Ammon's horn (tissue), 1 donor: ENCODE data around the gene VTCN1.
"Not testable (repeated sequence)": the region's sequence is repeated elsewhere in the genome, so short reads cannot be mapped to it uniquely, and the experiment has no call there.

Experiments used
- DNase-seq: peaks from one replicate; pipeline ENCODE4 v3.0.0-alpha.2; 2016; ENCODE audit warnings: low spot score

VTCN1 gene

GRCh38 chr1:117123274-117123673, 87.5 kb downstream of the VTCN1 start:
- DNase-seq = no peak

- DNase-seq = no peak
Measured at GRCh38 chr1:117122330-117123025, 88.2 kb downstream of the VTCN1 start.

GRCh38 chr1:117121589-117122329, 89.0 kb downstream of the VTCN1 start, which contains the start of gene TRIM45:
TSS of gene TRIM45 (minus strand) at chr1:117121749. CDS start at chr1:117121201, 548 bp downstream.
- peak; percentile 98 for DNase-seq

- no peak for DNase-seq
Measured at GRCh38 chr1:117120774-117121588, 89.7 kb downstream of the VTCN1 start.

- DNase-seq = not testable (repeated sequence)
Measured at GRCh38 chr1:117119144-117119543, 91.6 kb downstream of the VTCN1 start.

GRCh38 chr1:117118137-117118536, 92.6 kb downstream of the VTCN1 start:
- no peak for DNase-seq

- DNase-seq = no peak
Measured at GRCh38 chr1:117117697-117118096, 93.0 kb downstream of the VTCN1 start.

DNA sequence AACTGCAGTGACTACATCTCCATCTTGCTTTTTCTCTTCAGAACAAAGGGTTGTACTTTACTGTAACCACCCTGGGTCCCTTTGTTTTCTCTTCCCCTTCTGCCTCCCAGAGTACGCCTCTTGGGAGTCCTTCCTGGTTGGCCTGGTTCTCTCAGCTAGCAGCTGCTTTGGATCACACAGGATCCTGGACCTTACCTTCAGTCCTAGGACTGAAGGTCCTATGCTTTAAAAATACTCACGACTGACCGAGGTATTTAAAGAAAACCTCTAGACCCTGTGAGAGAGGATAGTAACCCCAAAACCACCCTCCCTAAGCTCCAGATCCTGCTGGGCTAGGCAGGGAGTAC, 94.0 kb downstream of the VTCN1 start:
- DNase-seq = no peak

- DNase-seq = no peak
Measured at GRCh38 chr1:117116090-117116783, 94.5 kb downstream of the VTCN1 start.

GRCh38 chr1:117114877-117115276, 95.8 kb downstream of the VTCN1 start:
- DNase-seq = no peak

DNA sequence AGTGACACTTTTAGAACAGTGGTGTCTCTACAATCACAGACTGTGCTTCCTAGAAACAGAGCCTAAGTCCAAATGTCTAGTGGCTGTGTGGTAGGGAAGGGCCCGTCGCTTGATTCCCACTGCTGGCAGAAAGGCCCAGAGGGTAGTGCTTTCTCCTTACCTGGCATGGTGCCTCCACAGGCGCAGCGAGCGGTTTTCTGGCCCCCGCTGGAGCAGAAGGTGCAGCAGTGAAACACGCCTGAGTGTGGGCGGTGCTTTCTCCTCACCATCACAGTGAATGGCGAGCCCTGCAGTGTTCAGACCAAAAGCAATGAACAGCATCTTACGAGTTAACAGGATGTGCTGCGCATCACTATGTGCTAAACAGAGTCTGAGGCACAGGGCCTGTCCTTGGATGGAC, 97.5 kb downstream of the VTCN1 start:
- DNase-seq = peak; percentile 49

GRCh38 chr1:117112047-117112717, 98.5 kb downstream of the VTCN1 start:
- no peak for DNase-seq

DNA sequence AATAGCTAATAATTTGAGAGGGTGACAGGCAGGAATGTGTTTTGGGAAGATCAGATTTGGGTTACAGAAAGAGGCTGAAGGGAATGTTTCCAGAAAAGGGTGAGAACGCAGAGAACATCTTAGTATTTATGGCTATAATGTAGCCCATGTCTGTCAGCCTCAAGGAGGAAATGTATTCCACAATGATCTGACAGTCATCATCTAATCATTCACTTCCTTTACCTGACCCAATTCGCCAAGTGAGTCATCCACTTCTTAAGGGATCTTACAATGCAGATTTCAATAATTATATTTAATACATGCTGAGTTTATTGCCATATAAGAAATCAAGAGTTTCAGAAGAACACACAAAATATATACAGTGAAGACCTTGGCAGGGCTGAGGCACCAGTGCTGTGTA, 100.0 kb downstream of the VTCN1 start:
- DNase-seq = no peak

DNA sequence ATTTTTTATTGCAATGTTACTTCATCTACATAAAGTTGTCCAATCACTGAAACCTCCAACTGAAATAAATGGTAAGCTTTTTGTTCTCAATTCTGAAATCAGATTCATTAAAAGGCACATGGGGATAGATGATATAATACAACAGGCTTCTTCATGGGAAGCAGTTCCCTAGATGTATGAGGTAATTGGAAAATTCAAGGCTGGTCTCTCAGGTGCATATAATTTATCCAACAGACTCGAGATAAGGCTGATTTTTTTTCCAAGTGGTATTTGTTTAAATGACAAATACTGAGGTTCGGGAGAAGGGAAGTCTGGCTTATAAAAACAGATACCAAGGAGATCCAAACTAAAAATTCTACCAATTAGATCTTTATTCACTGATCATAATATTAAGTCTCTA, 103.4 kb downstream of the VTCN1 start:
- no peak for DNase-seq

DNA sequence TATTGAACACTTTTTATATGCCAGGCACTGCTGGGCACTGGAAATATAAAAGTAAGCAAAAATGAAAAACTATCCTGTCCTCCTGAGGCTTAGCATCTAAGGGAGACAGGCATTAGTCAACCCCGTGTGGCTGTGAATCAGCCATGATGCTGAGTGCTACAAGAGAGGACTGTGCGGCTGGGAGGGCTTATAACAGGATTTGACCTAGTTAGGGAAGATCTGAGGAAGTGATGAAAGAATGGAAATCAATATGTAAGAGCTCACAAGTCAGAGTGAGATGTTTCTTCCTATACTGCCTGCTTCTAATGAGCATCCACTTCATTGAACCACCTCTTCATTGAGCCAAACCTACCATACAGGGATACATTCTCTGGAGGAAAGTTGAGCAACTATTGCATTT, 104.2 kb downstream of the VTCN1 start:
- DNase-seq = no peak

GRCh38 chr1:117105722-117106121, 105.0 kb downstream of the VTCN1 start:
- no peak for DNase-seq

GRCh38 chr1:117104986-117105385, 105.7 kb downstream of the VTCN1 start:
- no peak for DNase-seq

DNA sequence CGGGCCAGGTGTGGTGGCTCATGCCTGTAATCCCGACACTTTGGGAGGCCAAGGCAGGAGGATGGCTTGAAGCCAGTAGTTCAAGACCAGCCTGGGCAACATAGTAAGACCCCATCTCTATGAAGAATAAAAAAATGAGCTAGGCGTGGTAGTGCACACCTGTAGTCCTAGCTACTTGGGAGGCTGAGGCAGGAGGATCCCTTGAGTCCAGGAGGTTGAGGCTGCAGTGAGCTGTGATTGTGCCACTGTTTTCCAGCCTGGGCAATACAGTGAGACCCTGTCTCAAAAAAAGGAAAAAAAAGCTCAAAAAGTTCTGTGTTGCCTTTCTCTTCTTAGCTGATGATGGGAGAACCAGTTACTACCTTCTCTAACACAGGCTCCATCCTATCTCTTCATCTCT, 108.9 kb downstream of the VTCN1 start:
- not testable (repeated sequence) for DNase-seq

- DNase-seq = no peak
Measured at GRCh38 chr1:117101334-117101733, 109.4 kb downstream of the VTCN1 start.

GRCh38 chr1:117098287-117098890, 112.3 kb downstream of the VTCN1 start:
- DNase-seq = no peak

- DNase-seq = no peak
Measured at GRCh38 chr1:117097443-117097842, 113.3 kb downstream of the VTCN1 start.
